ENCODE data around the gene RPS2.
A peak's percentile ranks its signal among the peaks of the same experiment; 100 is the strongest.

RPS2 gene

GRCh38 chr16:2006317-2006716 is 41.7 kb upstream of the RPS2 start:
- FAIRE-seq (no peak), DNase-seq (ENCODE audit: insufficient read length, low spot score) (no peak)
- TF ChIP-seq TAF1 (IDR thresholded peaks at IDR 0.05; ENCODE audit: low read depth, low read length) (no peak), PAX5 (IDR thresholded peaks at IDR 0.05; ENCODE audit: insufficient read depth, low read length, severe bottlenecking) (no peak), SPI1 (IDR thresholded peaks at IDR 0.05; ENCODE audit: low read depth, low read length) (no peak), POLR2A (IDR thresholded peaks at IDR 0.05; ENCODE audit: low read depth, low read length) (no peak), POU2F2 (IDR thresholded peaks at IDR 0.05; ENCODE audit: low read depth, low read length) (no peak), POLR2AphosphoS5 (IDR thresholded peaks at IDR 0.05; ENCODE audit: low read depth, low read length) (no peak)

- no peak for FAIRE-seq
- no peak for DNase-seq (ENCODE audit: insufficient read length, low spot score)
- TF ChIP-seq POLR2AphosphoS5 (IDR thresholded peaks at IDR 0.05; ENCODE audit: low read depth, low read length) (no peak), POLR2A (IDR thresholded peaks at IDR 0.05; ENCODE audit: low read depth, low read length) (no peak), SPI1 (IDR thresholded peaks at IDR 0.05; ENCODE audit: low read depth, low read length) (no peak), PAX5 (IDR thresholded peaks at IDR 0.05; ENCODE audit: insufficient read depth, low read length, severe bottlenecking) (no peak), POU2F2 (IDR thresholded peaks at IDR 0.05; ENCODE audit: low read depth, low read length) (no peak), TAF1 (IDR thresholded peaks at IDR 0.05; ENCODE audit: low read depth, low read length) (no peak)
Observed at GRCh38 chr16:2005646-2006045, 41.0 kb upstream of the RPS2 start.

DNA sequence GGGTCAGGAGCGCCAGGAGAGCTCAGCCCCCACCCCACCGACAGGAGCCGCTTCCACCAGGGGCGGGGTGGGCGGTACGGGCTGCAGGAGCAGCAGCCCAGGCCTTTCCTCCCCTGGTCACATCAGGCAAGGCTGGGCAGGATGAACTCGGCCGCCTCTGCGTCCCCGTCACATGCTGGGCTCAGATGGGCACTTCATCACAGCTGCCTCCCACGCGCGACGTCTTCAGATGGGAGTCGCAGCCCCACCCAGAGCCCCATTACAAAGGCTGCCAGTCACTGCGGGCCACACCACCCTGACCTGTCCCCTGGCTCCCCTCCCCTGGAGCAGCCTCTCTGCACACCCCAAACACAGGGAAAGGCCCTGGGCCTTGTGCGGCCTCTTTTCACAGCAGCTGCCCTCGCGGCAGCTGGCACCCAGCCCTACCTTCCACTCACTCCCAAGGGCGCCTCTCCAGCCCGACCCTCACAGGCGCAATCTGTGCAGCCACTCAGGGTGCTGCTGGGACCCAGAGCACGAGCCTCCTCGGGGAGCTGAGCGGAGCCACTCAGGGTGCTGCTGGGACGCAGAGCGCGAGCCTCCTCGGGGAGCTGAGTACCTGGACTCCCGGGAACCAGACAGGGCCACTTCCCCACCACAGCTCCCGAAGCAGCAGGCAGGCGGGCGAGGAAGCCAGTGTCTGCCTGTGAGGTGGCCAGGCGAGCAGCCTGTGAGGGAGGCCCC is 40.3 kb upstream of the RPS2 start:
- no peak for FAIRE-seq
- TF ChIP-seq SPI1 (IDR thresholded peaks at IDR 0.05; ENCODE audit: low read depth, low read length) (no peak), TAF1 (IDR thresholded peaks at IDR 0.05; ENCODE audit: low read depth, low read length) (no peak), POLR2AphosphoS5 (IDR thresholded peaks at IDR 0.05; ENCODE audit: low read depth, low read length) (no peak), POU2F2 (IDR thresholded peaks at IDR 0.05; ENCODE audit: low read depth, low read length) (no peak), POLR2A (IDR thresholded peaks at IDR 0.05; ENCODE audit: low read depth, low read length) (no peak), PAX5 (IDR thresholded peaks at IDR 0.05; ENCODE audit: insufficient read depth, low read length, severe bottlenecking) (no peak)
- DNase-seq (ENCODE audit: insufficient read length, low spot score) = no peak

DNA sequence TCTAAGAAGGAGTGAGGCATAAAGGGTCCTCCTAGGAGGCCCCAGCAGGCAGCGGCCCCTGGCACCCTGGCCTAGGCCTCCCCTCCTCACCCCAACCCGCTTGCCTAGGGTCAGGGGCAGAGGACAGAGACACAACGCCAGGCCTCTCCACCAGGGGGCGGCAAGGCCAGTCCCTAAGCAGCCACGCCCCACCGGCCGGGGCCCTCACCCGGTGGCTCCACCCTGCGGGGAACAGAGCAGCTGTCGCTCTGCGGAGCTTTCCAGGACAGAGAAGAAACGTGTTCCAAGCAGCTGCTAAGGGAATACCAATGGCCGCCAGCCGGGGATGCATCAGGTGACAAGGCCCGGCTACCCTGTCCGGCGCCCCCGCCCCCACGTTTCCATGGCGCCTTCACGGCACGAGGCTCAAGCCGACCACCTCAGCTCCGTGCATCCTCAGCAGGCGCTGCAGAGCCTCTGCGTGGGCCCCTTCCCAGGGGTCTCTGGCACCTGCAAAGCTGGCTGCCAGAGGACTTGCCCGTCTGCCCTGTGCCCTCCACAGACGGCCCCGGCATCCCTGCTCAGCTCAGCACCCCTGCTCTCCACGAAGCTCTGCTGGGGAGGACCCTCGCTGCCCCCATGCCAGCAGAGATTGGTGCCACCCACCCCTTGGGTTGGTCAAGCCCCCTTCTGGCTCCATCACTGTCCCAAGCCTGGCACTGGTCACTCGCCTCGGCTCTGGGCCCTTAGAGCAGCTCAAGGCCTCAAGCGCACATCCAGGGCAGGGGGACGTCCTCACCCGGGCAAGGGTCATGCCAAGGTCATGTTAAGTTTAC is 39.4 kb upstream of the RPS2 start:
- DNase-seq (ENCODE audit: insufficient read length, low spot score) = peak; percentile 99
- peak; percentile 90 for FAIRE-seq
- TF ChIP-seq POLR2AphosphoS5 (IDR thresholded peaks at IDR 0.05; ENCODE audit: low read depth, low read length) (no peak), POU2F2 (IDR thresholded peaks at IDR 0.05; ENCODE audit: low read depth, low read length) (no peak), POLR2A (IDR thresholded peaks at IDR 0.05; ENCODE audit: low read depth, low read length) (no peak), TAF1 (IDR thresholded peaks at IDR 0.05; ENCODE audit: low read depth, low read length) (no peak), PAX5 (IDR thresholded peaks at IDR 0.05; ENCODE audit: insufficient read depth, low read length, severe bottlenecking) (no peak), SPI1 (IDR thresholded peaks at IDR 0.05; ENCODE audit: low read depth, low read length) (no peak)

- DNase-seq (ENCODE audit: insufficient read length, low spot score) (no peak), FAIRE-seq (no peak)
- TF ChIP-seq SPI1 (IDR thresholded peaks at IDR 0.05; ENCODE audit: low read depth, low read length) = no peak
- no peak for TF ChIP-seq TAF1 (IDR thresholded peaks at IDR 0.05; ENCODE audit: low read depth, low read length)
- TF ChIP-seq POLR2AphosphoS5 (IDR thresholded peaks at IDR 0.05; ENCODE audit: low read depth, low read length) = no peak
- TF ChIP-seq POU2F2 (IDR thresholded peaks at IDR 0.05; ENCODE audit: low read depth, low read length) = no peak
- no peak for TF ChIP-seq PAX5 (IDR thresholded peaks at IDR 0.05; ENCODE audit: insufficient read depth, low read length, severe bottlenecking)
- no peak for TF ChIP-seq POLR2A (IDR thresholded peaks at IDR 0.05; ENCODE audit: low read depth, low read length)
Observed at GRCh38 chr16:2003231-2003826, 38.7 kb upstream of the RPS2 start.

DNA sequence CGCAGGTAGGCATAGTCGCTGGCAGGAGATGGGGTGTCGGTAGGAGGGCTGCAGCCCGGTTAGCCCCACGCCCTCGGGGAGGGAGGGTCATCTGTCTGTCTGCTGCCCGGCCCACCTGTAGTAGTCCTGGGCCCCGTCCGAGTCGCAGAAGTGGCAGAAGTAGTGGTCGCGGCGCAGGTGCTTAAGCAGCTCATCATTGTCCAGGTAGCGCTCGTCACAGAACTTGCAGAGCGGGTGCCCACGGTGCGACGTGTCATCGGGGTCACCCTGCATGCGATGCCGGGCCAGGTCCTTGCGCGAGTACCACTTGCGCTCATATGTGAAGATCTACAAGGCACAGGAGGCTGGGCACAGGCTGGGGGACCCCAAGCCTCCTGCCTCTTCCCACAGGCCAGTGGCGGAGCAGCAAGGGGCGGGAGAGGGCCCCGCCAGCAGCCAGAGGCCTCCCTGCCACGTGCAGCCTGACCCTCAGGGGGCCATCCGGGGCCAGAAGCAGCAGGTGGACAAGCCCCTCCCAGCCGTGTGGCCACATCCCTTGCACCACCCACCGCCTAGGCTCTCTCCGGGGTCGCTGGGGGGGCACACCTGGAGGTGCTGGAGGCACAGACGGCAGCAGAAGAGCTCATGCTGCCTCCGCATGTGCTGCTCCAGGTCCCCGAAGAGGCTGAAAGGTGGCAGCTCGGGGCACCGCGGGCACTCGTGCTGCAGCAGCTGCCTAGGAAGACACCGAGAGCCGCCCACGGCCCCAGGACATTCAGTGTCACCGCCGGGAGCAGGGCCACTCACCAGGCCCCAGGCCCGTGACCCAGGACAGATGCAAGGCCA is 38.0 kb upstream of the RPS2 start:
- DNase-seq (ENCODE audit: insufficient read length, low spot score) (no peak), FAIRE-seq (no peak)
- TF ChIP-seq POLR2A (IDR thresholded peaks at IDR 0.05; ENCODE audit: low read depth, low read length) = no peak
- TF ChIP-seq TAF1 (IDR thresholded peaks at IDR 0.05; ENCODE audit: low read depth, low read length) = no peak
- TF ChIP-seq POU2F2 (IDR thresholded peaks at IDR 0.05; ENCODE audit: low read depth, low read length) = no peak
- TF ChIP-seq PAX5 (IDR thresholded peaks at IDR 0.05; ENCODE audit: insufficient read depth, low read length, severe bottlenecking) = no peak
- no peak for TF ChIP-seq SPI1 (IDR thresholded peaks at IDR 0.05; ENCODE audit: low read depth, low read length)
- TF ChIP-seq POLR2AphosphoS5 (IDR thresholded peaks at IDR 0.05; ENCODE audit: low read depth, low read length) = no peak

DNA sequence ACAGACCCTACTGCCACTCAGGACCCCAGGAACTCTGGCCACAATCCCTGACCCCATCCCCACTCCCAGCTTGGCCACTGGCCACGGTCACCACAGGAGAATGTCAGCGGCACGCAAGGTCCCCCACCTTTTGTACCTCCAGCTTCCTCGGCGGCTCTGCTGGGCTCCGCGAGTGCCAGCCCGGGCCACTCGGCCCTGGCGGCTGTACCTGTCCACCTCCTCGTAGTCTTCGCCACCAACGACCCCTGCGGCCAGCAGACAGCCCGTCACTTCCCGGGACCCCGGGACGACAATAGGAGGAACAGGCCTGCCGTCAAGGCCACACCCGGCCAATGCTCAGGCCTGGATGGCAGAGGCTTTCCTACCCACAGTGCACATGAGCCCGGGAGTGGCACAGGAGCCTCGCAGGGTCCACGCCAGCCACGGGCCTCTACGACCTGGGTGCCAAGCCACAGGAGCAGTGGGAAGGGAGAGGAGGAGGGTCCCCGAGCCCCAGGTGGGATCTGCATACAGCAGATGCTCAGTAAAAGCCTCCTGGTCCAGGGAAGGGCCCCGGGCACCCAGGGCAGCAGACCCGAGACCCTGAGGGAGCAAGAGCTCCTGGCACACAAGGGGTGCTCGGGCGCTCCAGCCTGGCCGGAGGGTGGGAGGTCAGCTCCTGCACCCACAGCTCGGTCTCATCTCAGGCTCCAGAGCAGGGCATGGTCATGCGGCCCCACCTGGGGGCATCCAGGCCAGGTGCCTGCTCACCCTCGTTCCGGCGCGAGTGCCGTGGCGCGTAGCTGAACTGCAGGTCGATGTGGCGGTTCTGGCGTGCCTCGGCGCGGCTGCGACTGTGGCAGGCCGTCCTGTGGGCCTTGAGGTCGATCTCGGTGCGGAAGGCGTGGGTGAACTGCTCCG is 37.1 kb upstream of the RPS2 start:
- DNase-seq (ENCODE audit: insufficient read length, low spot score) = no peak
- FAIRE-seq = no peak
- TF ChIP-seq PAX5 (IDR thresholded peaks at IDR 0.05; ENCODE audit: insufficient read depth, low read length, severe bottlenecking) = no peak
- TF ChIP-seq POLR2A (IDR thresholded peaks at IDR 0.05; ENCODE audit: low read depth, low read length) = no peak
- no peak for TF ChIP-seq POLR2AphosphoS5 (IDR thresholded peaks at IDR 0.05; ENCODE audit: low read depth, low read length)
- TF ChIP-seq POU2F2 (IDR thresholded peaks at IDR 0.05; ENCODE audit: low read depth, low read length) = no peak
- TF ChIP-seq SPI1 (IDR thresholded peaks at IDR 0.05; ENCODE audit: low read depth, low read length) = no peak
- TF ChIP-seq TAF1 (IDR thresholded peaks at IDR 0.05; ENCODE audit: low read depth, low read length) = no peak

GRCh38 chr16:2001035-2001434 is 36.4 kb upstream of the RPS2 start:
- no peak for DNase-seq (ENCODE audit: insufficient read length, low spot score)
- no peak for FAIRE-seq
- TF ChIP-seq TAF1 (IDR thresholded peaks at IDR 0.05; ENCODE audit: low read depth, low read length) = no peak
- no peak for TF ChIP-seq PAX5 (IDR thresholded peaks at IDR 0.05; ENCODE audit: insufficient read depth, low read length, severe bottlenecking)
- TF ChIP-seq POLR2AphosphoS5 (IDR thresholded peaks at IDR 0.05; ENCODE audit: low read depth, low read length) = no peak
- no peak for TF ChIP-seq SPI1 (IDR thresholded peaks at IDR 0.05; ENCODE audit: low read depth, low read length)
- TF ChIP-seq POLR2A (IDR thresholded peaks at IDR 0.05; ENCODE audit: low read depth, low read length) = no peak
- no peak for TF ChIP-seq POU2F2 (IDR thresholded peaks at IDR 0.05; ENCODE audit: low read depth, low read length)

Measured in GM12891 (cell line).